Neuronal stem cell (in vitro differentiated cells): ENCODE results near the gene NSMF. TPM values are rescaled to one million over a fixed set of nuclear protein-coding genes. Genes with fewer than 3 reads are reported as not detected.

ENCODE experiments used
- DNase-seq: peaks from one replicate; pipeline ENCODE4 v3.0.0-alpha.2; 2013; ENCODE audit warnings: low spot score
- H2AFZ ChIP-seq: one replicate; pipeline ENCODE4 v1.6.1; 2013; ENCODE audit warnings: mild to moderate bottlenecking, low read length, inconsistent platforms
- H2AK5ac ChIP-seq: 2 replicates; pipeline ENCODE4 v1.6.1; 2013; ENCODE audit warnings: low read depth, mild to moderate bottlenecking, inconsistent platforms, low read length, moderate library complexity, mixed read lengths
- H2BK120ac ChIP-seq: 2 replicates; pipeline ENCODE4 v1.6.1; 2013; ENCODE audit warnings: low read depth, mild to moderate bottlenecking, inconsistent platforms, low read length, moderate library complexity, mixed read lengths
- H2BK12ac ChIP-seq: one replicate; pipeline ENCODE4 v1.6.1; 2013; ENCODE audit warnings: low read length, inconsistent platforms
- H2BK15ac ChIP-seq: 2 replicates; pipeline ENCODE4 v1.6.1; 2013; ENCODE audit warnings: mild to moderate bottlenecking, low read length, inconsistent platforms, mixed read lengths
- H2BK5ac ChIP-seq: one replicate; pipeline ENCODE4 v1.6.1; 2013; ENCODE audit warnings: inconsistent platforms, mild to moderate bottlenecking, low read length, moderate library complexity
- H3K14ac ChIP-seq: one replicate; pipeline ENCODE4 v1.6.1; 2013; ENCODE audit warnings: low read length, inconsistent platforms
- H3K18ac ChIP-seq: 2 replicates; pipeline ENCODE4 v1.6.1; 2013; ENCODE audit warnings: low read length, inconsistent platforms
- H3K23ac ChIP-seq: 2 replicates; pipeline ENCODE4 v1.6.1; 2013; ENCODE audit warnings: low read depth, mild to moderate bottlenecking, mixed read lengths, low read length, inconsistent platforms; ENCODE audit not compliant: poor library complexity
- H3K27ac ChIP-seq: replicated peaks from 3 replicates; pipeline ENCODE4 v1.5.1; 2013; ENCODE audit warnings: low read length, inconsistent platforms
- H3K27me3 ChIP-seq, 3 experiments: 2 replicates each; pipeline ENCODE4 v1.6.1; 2013; ENCODE audit warnings: low read length in 3 of 3, mild to moderate bottlenecking in 2 of 3, inconsistent platforms in 1 of 3, low read depth in 1 of 3, mixed read lengths in 1 of 3, moderate library complexity in 1 of 3; ENCODE audit not compliant: control insufficient read depth in 3 of 3, insufficient read depth in 3 of 3
- H3K36me3 ChIP-seq, 2 donors: replicated peaks in 1 of 2; 2 replicates each; pipeline ENCODE4 v1.6.1; 2013; ENCODE audit warnings: low read length in 2 of 2; ENCODE audit not compliant: control insufficient read depth in 2 of 2, insufficient read depth in 2 of 2
- H3K4ac ChIP-seq: 2 replicates; pipeline ENCODE4 v1.6.1; 2013; ENCODE audit warnings: inconsistent platforms, mild to moderate bottlenecking, low read length, moderate library complexity
- H3K4me1 ChIP-seq, 2 donors: 1 replicate in 1 of 2; 2 replicates in 1 of 2; pipeline ENCODE4 v1.6.1; 2013; ENCODE audit warnings: low read length in 2 of 2, low read depth in 1 of 2; ENCODE audit not compliant: control insufficient read depth in 2 of 2, insufficient read depth in 1 of 2
- H3K4me2 ChIP-seq: one replicate; pipeline ENCODE4 v1.6.1; 2013; ENCODE audit warnings: mild to moderate bottlenecking, low read length, inconsistent platforms; ENCODE audit not compliant: insufficient read depth, poor library complexity, severe bottlenecking
- H3K4me3 ChIP-seq, 2 donors: 2 replicates each; pipeline ENCODE4 v1.5.1; 2013; ENCODE audit warnings: low read length in 2 of 2, mild to moderate bottlenecking in 2 of 2, inconsistent platforms in 1 of 2, moderate library complexity in 1 of 2
- H3K79me1 ChIP-seq: one replicate; pipeline ENCODE4 v1.6.1; 2013; ENCODE audit warnings: low read depth, mild to moderate bottlenecking, inconsistent platforms, low read length, moderate library complexity
- H3K9ac ChIP-seq: one replicate; pipeline ENCODE4 v1.6.1; 2013; ENCODE audit warnings: mild to moderate bottlenecking, low read depth, low read length, inconsistent platforms; ENCODE audit not compliant: poor library complexity
- H3K9me3 ChIP-seq, 2 donors: replicated peaks in 1 of 2; 2 replicates each; pipeline versions ENCODE3 to v1.6.1; 2013; ENCODE audit warnings: low read length in 2 of 2, mild to moderate bottlenecking in 2 of 2, inconsistent platforms in 1 of 2, low read depth in 1 of 2, mixed read lengths in 1 of 2, moderate library complexity in 1 of 2; ENCODE audit not compliant: control insufficient read depth in 2 of 2, insufficient read depth in 1 of 2
- H4K8ac ChIP-seq: one replicate; pipeline ENCODE4 v1.6.1; 2013; ENCODE audit warnings: low read depth, mild to moderate bottlenecking, inconsistent platforms, low read length, moderate library complexity
- H4K91ac ChIP-seq: one replicate; pipeline ENCODE4 v1.6.1; 2013; ENCODE audit warnings: low read length, low read depth, mild to moderate bottlenecking, inconsistent platforms; ENCODE audit not compliant: poor library complexity
- whole genome bisulfite sequencing, 2 donors: extraction: QIAGEN DNeasy Blood & Tissue Kit; methylation state at CpG; one replicate each; pipeline ENCODE4 v1.1.7; 2013; ENCODE audit warnings: missing lambda C conversion rate in 2 of 2, mixed read lengths in 1 of 2; ENCODE audit not compliant: insufficient read length in 2 of 2, insufficient replicate concordance in 1 of 2; ENCODE audit errors: extremely low coverage in 2 of 2; 5-methylcytosine and 5-hydroxymethylcytosine counted together
- polyA plus RNA-seq, 2 experiments: library from polyadenylated mRNA; stranded (reverse); fragments of 200-250 nt; gene quantifications; one replicate each; pipeline ENCODE4 v1.2.3, GENCODE V29; 2013

NSMF gene
- polyA plus RNA-seq (2013, experiment 1 of 2), result 46.8 TPM
- polyA plus RNA-seq (2013, experiment 2 of 2), result 45.0 TPM

- no CpG with 5 or more reads among the region's 62 CpGs for WGBS, 2 donors
- H4K8ac ChIP-seq, result peak within 1 kb of the TSS; percentile 70
- H2AFZ ChIP-seq, result peak within 1 kb of the TSS; percentile 99
- peak within 1 kb of the TSS; percentile 100 for H2BK15ac ChIP-seq
- peaks cover 0 to 2% of the 10 kb centered on the region in 2 donors for H3K9me3 ChIP-seq
- H3K27ac ChIP-seq, result no peak within 1 kb of the TSS
- peak within 1 kb of the TSS; percentile 93 for H3K23ac ChIP-seq
- H3K4me1 ChIP-seq, result peaks cover 11 to 20% of the 10 kb centered on the region in 2 donors
- H2AK5ac ChIP-seq, result peak within 1 kb of the TSS; percentile 99
- H3K4ac ChIP-seq, result peak within 1 kb of the TSS; percentile 93
- H3K36me3 ChIP-seq, result peaks cover 19 to 37% of the 10 kb centered on the region in 2 donors
- DNase-seq, result peak; percentile 92
- H3K14ac ChIP-seq, result peak within 1 kb of the TSS; percentile 98
- peak within 1 kb of the TSS; percentile 81 to 91 for H3K4me3 ChIP-seq
- H2BK12ac ChIP-seq, result peak within 1 kb of the TSS; percentile 90
- H2BK5ac ChIP-seq, result peak within 1 kb of the TSS; percentile 82
- peaks cover 0 to 6% (median 0%) of the 10 kb centered on the region in 3 experiments for H3K27me3 ChIP-seq
- peaks cover 23% of the 10 kb centered on the region for H3K79me1 ChIP-seq
- H3K18ac ChIP-seq, result peak within 1 kb of the TSS; percentile 93
- H2BK120ac ChIP-seq, result peak within 1 kb of the TSS; percentile 17
- no peak within 1 kb of the TSS for H4K91ac ChIP-seq
- H3K9ac ChIP-seq, result peak within 1 kb of the TSS; percentile 99
- H3K4me2 ChIP-seq, result peak within 1 kb of the TSS; percentile 97
Measured at GRCh38 chr9:137459152-137459600, at the start of gene NSMF. Gene NSMF (minus strand): TSS chr9:137459334. CDS start chr9:137459102, 232 bp downstream.

GRCh38 chr9:137506702-137507171 is 47.6 kb upstream of the NSMF start:
- Histone ChIP-seq H3K9me3 (peaks cover 0 to 16% of the 10 kb centered on the region in 2 donors), H3K18ac (no peak overlapping the region), H3K27ac (no peak overlapping the region), H2BK120ac (no peak overlapping the region), H2AK5ac (no peak overlapping the region), H2BK5ac (no peak overlapping the region), H3K9ac (peak overlapping the region; percentile 54), H2BK15ac (no peak overlapping the region), H3K14ac (no peak overlapping the region), H3K79me1 (no peaks in the 10 kb centered on the region), H3K36me3 (no peaks in the 10 kb centered on the region), H4K91ac (no peak overlapping the region), H3K27me3 (no peaks in the 10 kb centered on the region), H3K4me3 (peak overlapping the region in 1 of 2 donors; percentile 34), H3K23ac (peak overlapping the region; percentile 5), H3K4me1 (no peaks in the 10 kb centered on the region), H2AFZ (no peak overlapping the region), H4K8ac (no peak overlapping the region), H3K4ac (peak overlapping the region; percentile 85), H2BK12ac (no peak overlapping the region), H3K4me2 (no peak overlapping the region)
- no CpG with 5 or more reads among the region's 26 CpGs for WGBS, 2 donors
- no peak for DNase-seq

- Histone ChIP-seq H3K4me1 (no peaks in the 10 kb centered on the region), H3K4me2 (no peak overlapping the region), H3K4me3 (peak overlapping the region in 1 of 2 donors; percentile 34), H2BK5ac (no peak overlapping the region), H3K9ac (no peak overlapping the region), H3K27ac (no peak overlapping the region), H3K79me1 (no peaks in the 10 kb centered on the region), H3K9me3 (peaks cover 0 to 16% of the 10 kb centered on the region in 2 donors), H4K8ac (no peak overlapping the region), H4K91ac (no peak overlapping the region), H2BK120ac (peak overlapping the region; percentile 17), H3K18ac (peak overlapping the region; percentile 42), H2AFZ (no peak overlapping the region), H3K14ac (no peak overlapping the region), H2BK12ac (no peak overlapping the region), H2BK15ac (no peak overlapping the region), H3K27me3 (no peaks in the 10 kb centered on the region), H3K4ac (no peak overlapping the region), H3K23ac (peak overlapping the region; percentile 5), H3K36me3 (no peaks in the 10 kb centered on the region), H2AK5ac (no peak overlapping the region)
- WGBS, 2 donors, result no CpG with 5 or more reads among the region's 15 CpGs
- no peak for DNase-seq
Measured at GRCh38 chr9:137506274-137506673, 47.1 kb upstream of the NSMF start.

- H2BK5ac ChIP-seq, result no peak overlapping the region
- DNase-seq, result no peak
- no peak overlapping the region for H3K18ac ChIP-seq
- no peaks in the 10 kb centered on the region for H3K36me3 ChIP-seq
- WGBS, 2 donors, result no CpG with 5 or more reads among the region's 28 CpGs
- H4K8ac ChIP-seq, result no peak overlapping the region
- no peak overlapping the region for H3K27ac ChIP-seq
- no peak overlapping the region for H2BK12ac ChIP-seq
- no peak overlapping the region for H3K9ac ChIP-seq
- H4K91ac ChIP-seq, result no peak overlapping the region
- no peaks in the 10 kb centered on the region for H3K79me1 ChIP-seq
- no peaks in the 10 kb centered on the region for H3K4me1 ChIP-seq
- peak overlapping the region; percentile 23 for H3K23ac ChIP-seq
- no peaks in the 10 kb centered on the region for H3K27me3 ChIP-seq
- no peak overlapping the region for H2BK120ac ChIP-seq
- peak overlapping the region; percentile 58 for H3K14ac ChIP-seq
- no peak overlapping the region for H3K4ac ChIP-seq
- H2BK15ac ChIP-seq, result no peak overlapping the region
- H3K4me2 ChIP-seq, result no peak overlapping the region
- no peak overlapping the region for H2AFZ ChIP-seq
- peak overlapping the region in 1 of 2 donors; percentile 11 for H3K4me3 ChIP-seq
- H2AK5ac ChIP-seq, result no peak overlapping the region
- H3K9me3 ChIP-seq, result peaks cover 0 to 16% of the 10 kb centered on the region in 2 donors
Measured at GRCh38 chr9:137505421-137506140, 46.4 kb upstream of the NSMF start.
